SK-MEL-5 (cell line): ENCODE results near the gene RAB9B. TPM values are rescaled to one million over a fixed set of nuclear protein-coding genes. Genes with fewer than 3 reads are reported as not detected.
A peak's percentile ranks its signal among the peaks of the same experiment; 100 is the strongest.
"Not testable (repeated sequence)": the region's sequence is repeated elsewhere in the genome, so short reads cannot be mapped to it uniquely, and the experiment has no call there.

ENCODE experiments used
- DNase-seq: peaks from one replicate; pipeline ENCODE4 v3.0.0-alpha.2; 2016; ENCODE audit warnings: low read depth, low spot score
- in situ Hi-C: cut with HindIII; loops from 2 replicates; pipeline ENCODE4 v1.10.0; 2016; ENCODE audit warnings: low sequenced_read_pairs, high pct_unique_total_duplicates, low pct_unique_long_range_greater_than_20kb
- total RNA-seq: library from RNA; depleted of rRNA; stranded (reverse); fragments of >200 nt; shearing (Covaris generic); gene quantifications from 2 replicates; pipeline ENCODE4 v1.2.3, GENCODE V29; 2014

RAB9B gene
- total RNA-seq, 1 experiment from 2014 or later: 1.4 TPM

- DNase-seq, in situ Hi-C loops: not testable (repeated sequence)
Measured at GRCh38 chrX:103820802-103821201, 11.3 kb downstream of the RAB9B start.

DNA sequence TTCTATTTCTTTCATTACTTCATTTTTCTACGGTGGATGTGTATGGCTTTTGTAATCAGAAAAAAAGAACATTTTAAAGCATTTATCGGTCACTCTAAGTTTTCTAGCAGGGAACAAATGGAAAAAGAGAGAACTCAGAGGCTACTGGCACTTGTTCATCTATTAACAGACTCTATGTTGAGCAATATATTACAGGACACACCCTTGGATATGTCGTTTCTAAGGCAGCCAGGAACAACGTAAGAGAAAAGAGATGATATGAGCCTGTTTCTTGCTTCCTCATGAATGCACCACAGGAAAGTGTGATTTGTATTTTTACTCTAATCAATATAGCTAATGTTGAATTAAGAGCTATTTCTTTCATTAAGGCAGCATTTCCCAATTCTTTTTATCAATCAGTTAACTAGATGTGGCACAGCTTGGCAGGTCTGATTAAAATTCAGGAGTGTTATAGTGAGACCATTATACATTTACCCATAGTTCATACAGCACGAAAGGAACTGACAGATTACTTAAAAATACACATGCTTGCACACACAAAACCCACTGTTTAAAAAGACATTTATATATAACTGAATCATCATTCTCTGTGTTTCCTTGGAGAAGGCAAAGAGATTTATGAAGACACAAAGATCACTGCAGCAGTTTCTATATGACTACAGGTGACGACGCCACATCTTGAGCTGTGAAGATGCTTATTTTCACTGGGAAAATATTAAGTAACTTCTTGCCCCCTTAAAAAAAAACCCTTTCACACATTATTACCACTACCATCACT is 13.0 kb downstream of the RAB9B start:
- in situ Hi-C loops: no loop called here
- no peak for DNase-seq

- in situ Hi-C loops: no loop called here
- DNase-seq: peak; percentile 71
Measured at GRCh38 chrX:103817502-103817901, 14.6 kb downstream of the RAB9B start.

DNA sequence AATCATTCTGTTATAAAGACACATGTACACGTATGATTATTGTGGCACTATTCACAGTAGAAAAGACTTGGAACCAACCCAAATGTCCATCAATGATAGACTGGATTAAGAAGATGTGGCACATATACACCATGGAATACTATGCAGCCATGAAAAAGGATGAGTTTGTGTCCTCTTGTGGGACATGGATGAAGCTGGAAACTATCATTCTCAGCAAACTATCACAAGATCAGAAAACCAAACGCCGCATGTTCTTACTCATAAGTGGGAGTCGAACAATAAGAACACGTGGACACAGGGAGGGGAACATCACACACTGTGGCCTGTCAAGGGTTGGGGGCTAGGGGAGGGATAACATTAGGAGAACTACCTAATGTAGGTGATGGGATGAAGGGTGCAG is 15.0 kb downstream of the RAB9B start:
- DNase-seq, in situ Hi-C loops: not testable (repeated sequence)

DNA sequence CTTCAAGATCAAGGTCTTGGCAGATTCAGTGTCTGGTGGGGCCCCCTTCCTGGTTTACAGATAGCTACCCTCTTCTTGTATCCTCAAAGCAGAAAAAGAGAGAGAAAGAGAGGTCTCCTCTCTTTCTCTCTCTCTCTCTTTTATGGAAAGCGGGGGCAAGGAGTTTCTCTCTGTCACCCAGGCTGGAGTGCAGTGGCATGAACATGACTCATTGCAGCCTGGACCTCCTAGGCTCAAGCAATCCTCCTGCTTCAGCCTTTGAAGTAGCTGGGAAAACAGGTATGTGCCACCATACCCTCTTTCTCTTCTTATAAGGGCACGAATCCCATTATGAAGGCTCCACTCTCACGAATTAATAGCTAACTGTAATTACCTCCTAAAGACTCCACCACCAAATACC is 20.2 kb downstream of the RAB9B start:
- in situ Hi-C loops: no loop called here
- no peak for DNase-seq

- DNase-seq: no peak
- in situ Hi-C loops: no loop called here
Measured at GRCh38 chrX:103806862-103807474, 25.1 kb downstream of the RAB9B start.

DNA sequence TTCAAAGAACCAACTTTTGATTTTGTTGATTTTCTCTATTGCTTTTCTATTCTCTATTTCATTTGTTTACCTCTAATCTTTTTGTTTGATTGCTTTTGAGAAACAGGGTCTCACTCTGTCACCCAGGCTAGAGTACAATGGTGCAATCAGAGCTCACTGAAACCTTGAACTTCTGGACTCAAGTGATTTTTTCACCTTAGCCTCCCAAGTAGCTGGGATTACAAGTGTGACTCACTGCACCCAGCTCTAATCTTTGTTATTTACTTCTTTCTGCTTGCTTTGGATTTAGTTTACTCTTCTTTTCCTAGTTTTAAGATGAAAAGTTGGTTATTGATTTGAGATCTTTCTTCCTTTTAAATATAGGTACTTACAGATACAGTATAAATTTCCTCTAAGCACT is 26.2 kb downstream of the RAB9B start:
- DNase-seq: no peak
- in situ Hi-C loops: no loop called here

GRCh38 chrX:103800318-103800717 is 31.7 kb downstream of the RAB9B start:
- in situ Hi-C loops: no loop called here

DNA sequence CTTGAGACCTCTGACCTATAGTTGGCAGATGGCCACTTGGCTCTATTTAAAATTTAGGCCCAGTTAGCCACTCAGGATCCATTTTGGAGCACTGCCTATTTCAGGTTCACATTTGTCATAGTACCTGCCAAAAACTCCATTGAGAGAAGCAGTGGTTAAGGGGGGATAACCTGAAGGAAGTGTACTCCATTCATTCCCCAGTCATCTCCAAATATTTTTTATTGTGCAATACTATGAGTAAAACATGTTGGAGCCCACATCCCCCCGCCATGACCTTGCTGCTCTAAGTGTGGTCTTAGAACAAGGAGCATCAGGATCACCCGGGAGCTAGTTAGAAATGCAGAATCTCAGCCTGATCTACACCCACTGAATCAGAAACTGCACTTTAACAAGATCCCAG is 34.4 kb downstream of the RAB9B start:
- in situ Hi-C loops: no loop called here
- DNase-seq: no peak

More at GRCh38 chrX:103800318-103800717, 31.7 kb downstream of the RAB9B start:
- DNase-seq: no peak

GRCh38 chrX:103794119-103794518 is 37.9 kb downstream of the RAB9B start:
- in situ Hi-C loops: no loop called here
- DNase-seq: peak; percentile 96

DNA sequence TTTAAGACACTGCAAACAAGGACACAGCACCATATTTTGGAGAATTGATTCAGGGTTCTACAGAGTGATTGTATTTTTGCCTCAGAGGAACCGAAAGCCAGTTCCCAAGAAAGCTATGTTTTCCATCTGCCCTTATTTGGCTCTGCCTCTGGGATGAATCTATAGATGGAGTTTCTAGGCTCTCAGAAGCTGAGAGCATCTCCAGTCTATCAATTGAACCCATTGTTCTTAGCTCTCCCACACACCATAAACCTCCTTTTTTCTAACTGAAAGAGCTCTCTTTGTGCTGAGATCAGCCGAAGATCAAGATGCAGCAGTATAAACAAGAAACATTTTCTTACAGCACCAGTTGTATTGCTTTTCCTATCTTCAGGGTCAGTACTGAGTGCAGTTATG is 38.5 kb downstream of the RAB9B start:
- peak; percentile 92 for DNase-seq
- in situ Hi-C loops: no loop called here

GRCh38 chrX:103792916-103793544 is 39.0 kb downstream of the RAB9B start:
- in situ Hi-C loops: no loop called here
- DNase-seq: peak; percentile 64

DNA sequence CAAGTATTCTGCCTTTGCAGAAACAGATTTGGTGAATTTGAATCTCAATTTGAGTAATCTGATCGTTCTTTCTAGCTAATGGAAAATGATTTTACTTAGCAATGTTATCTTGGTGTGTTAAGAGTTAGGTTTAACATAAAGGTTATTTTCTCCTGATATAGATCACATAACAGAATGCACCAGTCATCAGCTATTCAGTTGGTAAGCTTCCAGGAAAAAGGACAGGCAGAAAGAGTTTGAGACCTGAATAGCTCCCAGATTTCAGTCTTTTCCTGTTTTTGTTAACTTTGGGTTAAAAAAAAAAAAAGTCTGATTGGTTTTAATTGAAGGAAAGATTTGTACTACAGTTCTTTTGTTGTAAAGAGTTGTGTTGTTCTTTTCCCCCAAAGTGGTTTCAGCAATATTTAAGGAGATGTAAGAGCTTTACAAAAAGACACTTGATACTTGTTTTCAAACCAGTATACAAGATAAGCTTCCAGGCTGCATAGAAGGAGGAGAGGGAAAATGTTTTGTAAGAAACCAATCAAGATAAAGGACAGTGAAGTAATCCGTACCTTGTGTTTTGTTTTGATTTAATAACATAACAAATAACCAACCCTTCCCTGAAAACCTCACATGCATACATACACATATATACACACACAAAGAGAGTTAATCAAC is 40.1 kb downstream of the RAB9B start:
- in situ Hi-C loops: no loop called here
- no peak for DNase-seq

- DNase-seq: no peak
- in situ Hi-C loops: no loop called here
Measured at GRCh38 chrX:103791228-103791627, 40.8 kb downstream of the RAB9B start.

- DNase-seq: no peak
- in situ Hi-C loops: no loop called here
Measured at GRCh38 chrX:103789004-103789403, 43.1 kb downstream of the RAB9B start.

DNA sequence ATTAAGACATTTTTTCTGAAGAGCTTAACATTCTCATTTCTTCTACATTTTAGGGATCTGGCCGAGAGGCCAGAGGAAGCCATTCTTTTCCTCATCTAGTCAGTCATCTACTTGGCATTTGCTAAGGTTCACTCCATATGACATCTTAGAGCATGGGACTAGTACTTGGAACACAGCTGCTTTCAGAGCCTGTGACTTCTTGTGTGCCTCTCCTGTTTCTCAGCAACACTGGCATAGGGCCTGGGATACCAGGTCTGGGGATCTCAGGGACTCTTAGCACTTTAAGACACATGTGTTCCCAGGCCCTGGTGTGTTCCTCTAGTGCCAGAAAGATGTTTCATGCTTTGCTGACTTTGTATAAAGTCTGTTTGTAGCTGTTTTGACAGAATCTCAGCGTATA is 48.1 kb downstream of the RAB9B start:
- in situ Hi-C loops: no loop called here
- DNase-seq: no peak

- no peak for DNase-seq
- in situ Hi-C loops: no loop called here
Measured at GRCh38 chrX:103783196-103783595, 48.9 kb downstream of the RAB9B start.

DNA sequence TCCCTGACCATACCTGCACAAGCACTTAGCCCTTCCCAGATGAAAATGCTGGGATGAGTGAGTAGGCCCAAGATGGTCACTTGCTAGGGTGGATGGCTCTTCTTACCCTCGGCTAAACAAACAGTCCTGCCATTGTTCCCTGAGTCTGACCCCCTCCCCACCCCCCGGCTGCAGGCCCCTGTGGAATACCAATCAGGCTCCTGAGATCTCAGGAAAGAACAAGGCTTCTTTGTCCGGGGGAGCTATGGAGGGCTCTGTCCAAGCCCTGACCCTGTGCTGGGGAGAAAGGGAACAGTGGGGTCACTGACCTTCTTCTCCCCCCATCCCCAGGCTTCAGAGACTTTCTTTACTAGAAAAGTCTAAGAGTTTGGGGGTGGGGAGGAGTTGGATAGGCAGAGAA is 49.4 kb downstream of the RAB9B start:
- peak; percentile 87 for DNase-seq
- in situ Hi-C loops: no loop called here
